ENCODE measurements around the gene TENT4A.

GRCh38 chr5:6667648-6668047, 45.6 kb upstream of the TENT4A start:
- TF ChIP-seq POLR2A (IDR thresholded peaks at IDR 0.05) (no peak), CTCF (IDR thresholded peaks at IDR 0.05) (no peak), POLR2AphosphoS5 (IDR thresholded peaks at IDR 0.05) (no peak)
